ENCODE data around the gene OXLD1.

OXLD1 gene

DNA sequence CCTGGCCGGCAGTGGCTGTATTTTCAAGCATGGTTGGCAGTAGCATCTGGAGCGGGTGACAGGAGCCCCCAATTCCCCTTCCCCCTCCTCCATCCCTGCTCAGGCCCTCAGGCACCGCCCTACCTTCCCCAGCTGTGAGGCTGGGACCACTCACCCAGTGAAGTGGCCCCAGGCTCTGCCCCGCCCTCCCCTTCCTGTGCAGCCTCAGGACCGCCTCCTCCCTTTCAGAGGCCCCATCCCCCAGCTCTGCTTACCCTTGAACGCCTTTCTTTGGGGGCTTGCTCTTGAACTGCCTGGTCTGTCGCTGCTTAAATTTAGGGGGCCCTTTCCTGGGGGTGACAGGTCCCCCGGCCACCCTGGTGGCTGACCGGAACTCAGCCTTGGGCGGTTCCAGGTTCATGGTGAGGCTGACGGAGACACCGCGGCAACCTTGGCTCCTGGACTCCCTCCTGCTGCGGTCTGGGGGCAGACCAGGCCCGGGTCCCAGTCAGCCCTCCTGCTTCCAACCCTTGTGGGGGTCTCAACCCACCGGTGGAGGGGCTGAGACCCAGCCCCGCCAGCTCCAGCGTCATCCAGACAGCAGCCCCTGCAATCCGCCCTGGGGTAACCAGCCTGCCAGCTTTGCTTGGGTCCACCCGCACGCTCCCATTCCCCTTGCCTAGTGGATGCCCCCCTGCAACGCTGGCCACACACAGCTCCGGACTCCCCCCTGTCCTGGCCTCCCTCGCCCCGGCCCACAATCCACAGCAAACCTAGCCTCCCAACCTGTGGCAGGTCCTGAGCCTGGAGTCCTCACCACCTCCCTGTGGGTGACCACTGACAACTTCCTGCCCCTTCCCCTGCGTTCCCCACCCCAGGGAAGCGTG, 13.3 kb downstream of the OXLD1 start:
- TF ChIP-seq, protein P1, sequence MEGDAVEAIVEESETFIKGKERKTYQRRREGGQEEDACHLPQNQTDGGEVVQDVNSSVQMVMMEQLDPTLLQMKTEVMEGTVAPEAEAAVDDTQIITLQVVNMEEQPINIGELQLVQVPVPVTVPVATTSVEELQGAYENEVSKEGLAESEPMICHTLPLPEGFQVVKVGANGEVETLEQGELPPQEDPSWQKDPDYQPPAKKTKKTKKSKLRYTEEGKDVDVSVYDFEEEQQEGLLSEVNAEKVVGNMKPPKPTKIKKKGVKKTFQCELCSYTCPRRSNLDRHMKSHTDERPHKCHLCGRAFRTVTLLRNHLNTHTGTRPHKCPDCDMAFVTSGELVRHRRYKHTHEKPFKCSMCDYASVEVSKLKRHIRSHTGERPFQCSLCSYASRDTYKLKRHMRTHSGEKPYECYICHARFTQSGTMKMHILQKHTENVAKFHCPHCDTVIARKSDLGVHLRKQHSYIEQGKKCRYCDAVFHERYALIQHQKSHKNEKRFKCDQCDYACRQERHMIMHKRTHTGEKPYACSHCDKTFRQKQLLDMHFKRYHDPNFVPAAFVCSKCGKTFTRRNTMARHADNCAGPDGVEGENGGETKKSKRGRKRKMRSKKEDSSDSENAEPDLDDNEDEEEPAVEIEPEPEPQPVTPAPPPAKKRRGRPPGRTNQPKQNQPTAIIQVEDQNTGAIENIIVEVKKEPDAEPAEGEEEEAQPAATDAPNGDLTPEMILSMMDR (IDR thresholded peaks at IDR 0.05; ENCODE audit: poor library complexity, severe bottlenecking) = no peak
- no peak for DNase-seq (ENCODE audit: low spot score)
- Histone ChIP-seq H3K27me3 (ENCODE audit: insufficient read depth, poor library complexity, severe bottlenecking) (peaks cover 13% of the 10 kb centered on the region), H3K4me3 (ENCODE audit: severe bottlenecking) (no peak overlapping the region), H3K36me3 (ENCODE audit: low read depth) (no peaks in the 10 kb centered on the region), H3K9me3 (ENCODE audit: severe bottlenecking) (peaks cover 6% of the 10 kb centered on the region), H3K4me1 (ENCODE audit: insufficient read depth, poor library complexity, severe bottlenecking) (no peaks in the 10 kb centered on the region), H3K27ac (ENCODE audit: poor library complexity, severe bottlenecking) (no peak overlapping the region)
- no peak for ATAC-seq (ENCODE audit: low read depth)

DNA sequence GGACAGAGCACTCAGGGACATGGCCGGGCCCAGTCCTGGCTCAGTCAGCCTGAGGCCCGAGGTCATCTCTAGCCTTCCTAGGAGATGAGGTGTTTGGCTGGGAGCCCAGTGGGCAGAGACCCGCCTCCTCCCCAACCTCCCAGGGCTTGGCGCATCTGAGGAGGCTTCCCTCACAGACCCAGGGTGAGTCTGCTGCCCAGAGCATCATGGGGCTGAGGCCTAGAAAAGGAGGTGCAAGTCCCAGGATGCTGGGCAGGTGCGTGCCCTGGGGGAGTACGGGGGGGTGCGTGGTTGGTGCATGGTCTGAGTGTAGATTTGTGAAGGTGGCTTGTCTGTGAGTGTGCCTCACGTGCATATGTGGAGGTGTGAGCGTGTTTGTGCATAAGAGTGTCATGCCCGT, 14.7 kb downstream of the OXLD1 start:
- TF ChIP-seq, protein P1 (IDR thresholded peaks at IDR 0.05; ENCODE audit: poor library complexity, severe bottlenecking) = no peak
- Histone ChIP-seq H3K9me3 (ENCODE audit: severe bottlenecking) (peaks cover 6% of the 10 kb centered on the region), H3K4me1 (ENCODE audit: insufficient read depth, poor library complexity, severe bottlenecking) (no peaks in the 10 kb centered on the region), H3K36me3 (ENCODE audit: low read depth) (no peaks in the 10 kb centered on the region), H3K27me3 (ENCODE audit: insufficient read depth, poor library complexity, severe bottlenecking) (peaks cover 24% of the 10 kb centered on the region), H3K27ac (ENCODE audit: poor library complexity, severe bottlenecking) (no peak overlapping the region), H3K4me3 (ENCODE audit: severe bottlenecking) (no peak overlapping the region)
- peak; percentile 86 for DNase-seq (ENCODE audit: low spot score)
- ATAC-seq (ENCODE audit: low read depth) = peak; percentile 87

DNA sequence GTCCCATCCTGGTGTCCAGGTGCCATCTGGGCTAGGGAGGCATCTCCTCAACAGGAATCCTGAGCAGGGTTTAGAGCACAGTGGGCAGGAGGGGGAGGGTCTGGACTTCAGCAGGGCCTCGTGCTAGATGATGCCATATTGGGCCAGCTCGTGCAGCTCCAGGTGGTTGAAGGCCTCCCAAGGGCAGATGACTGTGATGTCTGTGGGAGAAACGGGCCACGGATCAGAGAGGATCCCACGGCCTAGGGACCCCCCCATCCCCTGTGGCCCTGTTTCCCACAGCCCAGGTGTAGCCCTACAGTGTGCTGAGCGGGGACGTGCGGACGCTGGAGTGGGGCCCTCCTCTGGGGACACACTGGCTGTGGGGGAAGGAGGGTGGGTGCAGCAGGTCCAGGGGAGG, 15.5 kb downstream of the OXLD1 start:
- Histone ChIP-seq H3K9me3 (ENCODE audit: severe bottlenecking) (peaks cover 6% of the 10 kb centered on the region), H3K4me1 (ENCODE audit: insufficient read depth, poor library complexity, severe bottlenecking) (no peaks in the 10 kb centered on the region), H3K36me3 (ENCODE audit: low read depth) (no peaks in the 10 kb centered on the region), H3K27ac (ENCODE audit: poor library complexity, severe bottlenecking) (no peak overlapping the region), H3K27me3 (ENCODE audit: insufficient read depth, poor library complexity, severe bottlenecking) (peaks cover 24% of the 10 kb centered on the region), H3K4me3 (ENCODE audit: severe bottlenecking) (no peak overlapping the region)
- DNase-seq (ENCODE audit: low spot score) = no peak
- TF ChIP-seq, protein P1 (IDR thresholded peaks at IDR 0.05; ENCODE audit: poor library complexity, severe bottlenecking) = no peak
- ATAC-seq (ENCODE audit: low read depth) = no peak

DNA sequence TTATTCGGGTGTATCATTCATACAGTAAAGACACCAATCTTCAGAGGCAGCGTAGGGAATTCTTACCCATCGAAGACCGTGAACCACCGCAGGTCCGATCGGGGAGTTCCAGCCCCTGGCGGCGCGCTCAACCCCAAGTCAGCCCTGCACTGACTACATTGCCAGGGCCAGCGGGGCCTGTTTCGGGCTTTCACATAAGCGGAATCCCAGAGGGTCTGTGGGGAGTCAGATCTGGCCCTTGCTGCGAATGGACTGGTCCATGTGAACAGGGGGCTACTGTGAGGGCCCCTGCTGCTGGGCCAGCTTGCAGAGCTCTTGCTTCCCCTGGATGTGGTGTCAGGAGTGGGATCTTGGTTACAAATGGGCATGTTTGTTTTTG, 17.7 kb downstream of the OXLD1 start:
- Histone ChIP-seq H3K4me3 (ENCODE audit: severe bottlenecking) (no peak overlapping the region), H3K27ac (ENCODE audit: poor library complexity, severe bottlenecking) (no peak overlapping the region), H3K27me3 (ENCODE audit: insufficient read depth, poor library complexity, severe bottlenecking) (peaks cover 24% of the 10 kb centered on the region), H3K4me1 (ENCODE audit: insufficient read depth, poor library complexity, severe bottlenecking) (no peaks in the 10 kb centered on the region), H3K36me3 (ENCODE audit: low read depth) (no peaks in the 10 kb centered on the region), H3K9me3 (ENCODE audit: severe bottlenecking) (peaks cover 6% of the 10 kb centered on the region)
- no peak for ATAC-seq (ENCODE audit: low read depth)
- no peak for DNase-seq (ENCODE audit: low spot score)
- TF ChIP-seq, protein P1 (IDR thresholded peaks at IDR 0.05; ENCODE audit: poor library complexity, severe bottlenecking) = no peak

Measured in RWPE2 (cell line).